GM19240 (cell line): ENCODE results near the gene DTNB.

ENCODE experiments used
- DNase-seq: peaks from one replicate; pipeline ENCODE4 v3.0.0; 2011; ENCODE audit warnings: low spot score; ENCODE audit not compliant: insufficient read length

DTNB gene

DNA sequence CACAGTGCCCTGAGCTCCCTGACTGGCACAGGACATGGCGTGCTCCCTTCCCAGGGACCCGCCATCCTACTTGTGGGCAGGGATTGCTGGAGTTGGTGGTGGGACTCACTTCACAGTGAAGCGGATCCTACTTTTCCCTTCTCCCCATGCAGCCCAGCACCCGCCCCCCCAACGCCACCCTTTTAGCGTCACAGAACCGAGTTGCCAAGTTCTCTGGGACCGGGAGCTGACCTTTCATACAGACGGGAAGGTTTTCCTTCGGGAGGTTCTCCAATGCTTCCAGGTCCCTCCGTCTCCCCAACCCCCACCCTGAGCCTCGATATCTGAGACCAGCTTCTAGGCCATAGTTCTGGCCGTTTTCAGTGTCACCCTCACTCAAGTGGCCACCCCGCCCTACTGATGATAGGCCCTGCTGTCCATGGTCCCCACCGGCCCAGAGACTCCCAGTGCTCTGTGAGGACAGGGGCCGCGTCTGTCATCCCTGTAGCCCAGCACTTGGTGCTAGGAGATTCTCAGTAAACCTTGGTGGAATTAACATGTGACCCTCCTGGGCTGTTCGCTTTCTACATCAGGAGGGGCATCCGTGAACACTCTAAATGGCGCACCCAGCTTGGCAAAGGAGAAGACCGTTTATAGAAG, 330.1 kb downstream of the DTNB start:
- no peak for DNase-seq

DNA sequence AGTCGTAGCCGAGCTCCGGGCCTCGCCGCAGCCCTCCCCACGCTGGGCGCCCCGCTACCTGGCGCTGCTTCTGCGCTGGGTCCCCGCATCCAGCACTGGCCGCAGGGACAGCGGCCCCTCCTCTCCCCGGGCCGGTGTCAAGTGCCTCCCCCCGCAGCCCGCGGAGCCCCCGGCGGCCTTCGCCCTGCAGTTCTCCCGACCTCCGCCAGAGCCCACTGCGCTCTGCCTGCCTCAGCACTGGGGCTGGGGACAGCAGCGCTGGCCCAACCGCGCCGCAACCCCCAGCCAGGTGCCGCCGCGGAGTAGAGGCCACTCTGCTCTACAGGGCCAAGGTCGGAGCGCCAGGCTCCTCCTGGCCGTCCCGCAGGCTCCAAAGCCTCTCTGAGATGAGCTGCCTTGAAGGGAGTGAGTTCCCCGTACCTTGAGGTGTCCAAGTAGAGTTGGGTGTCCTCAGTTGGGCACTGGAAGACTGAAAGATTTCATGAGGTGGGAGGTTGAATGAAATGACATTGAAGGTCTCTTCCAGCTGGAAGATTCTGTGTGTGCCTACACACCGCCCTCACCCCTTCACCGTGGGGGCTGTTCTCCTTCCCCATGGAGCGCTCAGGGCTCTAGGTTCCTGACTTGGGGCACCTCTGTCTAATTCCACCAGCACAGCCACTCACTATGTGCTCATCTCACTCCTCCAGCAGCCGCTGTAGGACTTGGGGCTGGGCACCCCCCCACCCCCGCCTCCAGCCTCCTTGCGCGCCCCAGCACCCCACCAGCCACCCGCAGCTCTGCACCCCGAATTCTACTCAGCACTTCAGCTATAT, 330.8 kb downstream of the DTNB start:
- DNase-seq, result peak; percentile 86

DNA sequence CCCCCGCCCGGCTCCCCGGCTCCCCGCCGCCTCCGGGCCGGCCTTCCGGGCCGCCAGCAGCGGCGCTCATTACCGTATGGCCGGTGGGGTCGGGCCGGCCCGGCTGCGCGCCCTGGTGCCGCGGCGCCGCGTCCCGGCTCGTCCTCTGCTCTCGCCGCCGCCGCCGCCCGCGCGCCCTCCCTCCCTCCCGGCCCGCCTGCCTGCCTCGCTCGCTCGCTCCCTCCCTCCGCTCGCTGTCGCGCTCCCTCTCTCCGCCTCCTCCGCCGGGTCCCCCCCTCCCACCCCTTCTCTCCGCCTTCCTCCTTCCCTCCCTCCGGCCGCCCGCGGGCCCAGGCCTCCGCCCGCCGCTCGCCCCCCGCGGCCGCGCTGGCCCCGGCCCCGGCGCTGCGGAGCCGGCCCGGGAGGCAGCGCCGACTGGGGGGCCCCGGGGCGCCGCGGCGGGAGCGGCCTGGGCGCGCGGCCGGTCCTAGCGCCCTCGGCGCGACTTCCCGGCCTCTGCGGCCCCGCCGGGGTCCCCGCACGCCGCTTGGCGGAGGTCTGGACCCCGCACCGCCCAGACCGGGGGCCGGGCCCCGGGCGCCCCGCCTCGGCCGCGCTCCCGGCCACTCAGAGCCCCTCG, 331.5 kb downstream of the DTNB start, which contains the start of gene DNMT3A:
Gene DNMT3A, minus strand, starts transcription at position 173 of the 619 bp plus-strand sequence. CDS start 27,941 bp downstream, outside the sequence.
- DNase-seq, result peak; percentile 64

DNA sequence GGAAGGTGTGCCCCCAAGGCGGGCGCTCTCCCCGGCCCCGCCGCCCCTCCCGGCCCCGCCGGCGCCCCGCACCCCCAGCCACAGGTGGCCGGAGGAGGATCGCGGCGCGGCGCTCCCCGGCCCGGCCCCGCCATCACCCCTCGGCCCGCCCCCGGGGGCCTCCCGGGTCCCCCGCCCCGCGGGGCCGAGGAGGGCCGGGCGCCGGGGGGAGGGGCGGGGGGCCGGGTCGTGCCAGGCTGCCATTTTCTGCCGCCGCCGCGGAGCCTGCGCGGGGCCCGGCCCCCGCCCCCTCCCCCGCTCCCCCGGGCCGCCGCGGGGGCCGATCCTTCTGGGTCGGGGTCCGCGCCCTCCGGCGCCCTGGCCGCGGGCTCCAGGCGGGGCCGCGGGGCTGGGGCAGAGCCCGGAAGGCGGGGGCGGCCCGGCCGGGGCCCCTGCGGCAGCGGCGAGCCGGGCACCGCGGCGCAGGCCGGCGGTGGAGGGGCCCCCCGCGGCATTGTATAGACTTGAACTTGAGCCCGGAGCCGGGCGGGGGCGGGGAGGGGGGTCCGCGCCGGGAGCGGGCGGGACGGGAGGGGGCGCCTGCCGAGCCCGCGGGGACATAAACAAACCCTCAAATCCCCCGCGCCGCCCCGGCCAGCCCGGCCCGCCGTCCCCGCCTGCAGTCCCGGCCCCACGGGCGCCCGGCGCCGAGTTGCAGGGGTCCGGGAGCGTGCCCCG, 332.2 kb downstream of the DTNB start:
- peak; percentile 54 for DNase-seq

DNA sequence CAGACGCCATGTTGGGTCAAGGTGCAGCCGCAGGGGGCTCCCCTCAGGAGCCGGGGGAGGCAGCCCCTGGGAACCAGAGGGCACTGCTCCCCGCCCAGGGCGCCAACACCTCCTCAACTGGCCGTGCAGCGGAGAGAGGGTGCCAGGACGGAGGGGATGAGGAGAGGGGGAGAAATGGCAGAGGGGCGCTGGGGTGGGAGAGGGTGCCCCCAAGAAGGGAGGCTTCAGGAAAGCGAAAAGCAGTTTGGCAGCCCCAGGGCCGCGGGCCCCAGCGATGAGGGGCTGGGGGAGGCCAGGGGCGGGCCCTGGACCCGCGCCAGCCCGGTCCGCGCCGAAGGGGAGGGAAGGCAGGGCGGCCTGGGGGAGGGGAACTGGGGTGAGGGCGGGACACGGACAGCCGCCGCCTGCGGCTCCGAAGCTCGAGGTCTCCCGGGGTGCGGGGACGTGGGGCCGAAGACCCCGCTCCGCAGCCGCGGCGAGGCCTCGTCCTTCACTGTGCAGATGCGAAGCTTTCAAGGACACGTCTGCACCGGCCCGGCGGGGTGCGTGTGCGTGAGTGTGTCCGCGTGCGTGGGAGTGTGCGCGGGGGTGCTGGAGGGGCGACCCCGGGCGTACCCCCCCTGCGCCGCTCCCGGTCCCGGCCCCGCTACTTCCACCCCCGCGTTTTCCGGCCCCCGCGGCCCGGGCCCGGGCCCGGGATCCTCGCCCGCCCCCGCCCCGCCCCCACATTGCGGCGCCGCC, 333.0 kb downstream of the DTNB start:
- no peak for DNase-seq

DNA sequence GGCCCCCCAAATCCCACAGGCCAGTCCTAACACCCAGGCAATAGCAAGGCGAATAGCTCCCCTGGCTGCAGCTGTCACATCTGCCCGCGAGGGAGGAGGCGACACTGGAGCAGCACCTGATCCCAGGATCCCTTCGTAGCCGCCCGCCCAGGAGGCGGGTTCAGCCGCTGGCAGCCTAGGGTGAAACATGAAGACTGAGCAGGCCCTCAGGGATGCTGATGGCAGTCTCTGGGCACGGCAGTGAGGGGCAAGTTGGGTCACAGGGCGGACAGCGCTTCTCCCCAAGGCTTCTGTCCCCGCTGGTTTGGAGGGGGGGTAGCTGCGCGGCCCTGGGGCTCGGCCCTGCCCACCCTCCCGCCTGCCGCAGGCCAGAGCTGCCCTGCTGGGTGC, 333.6 kb downstream of the DTNB start:
- DNase-seq, result no peak

DNA sequence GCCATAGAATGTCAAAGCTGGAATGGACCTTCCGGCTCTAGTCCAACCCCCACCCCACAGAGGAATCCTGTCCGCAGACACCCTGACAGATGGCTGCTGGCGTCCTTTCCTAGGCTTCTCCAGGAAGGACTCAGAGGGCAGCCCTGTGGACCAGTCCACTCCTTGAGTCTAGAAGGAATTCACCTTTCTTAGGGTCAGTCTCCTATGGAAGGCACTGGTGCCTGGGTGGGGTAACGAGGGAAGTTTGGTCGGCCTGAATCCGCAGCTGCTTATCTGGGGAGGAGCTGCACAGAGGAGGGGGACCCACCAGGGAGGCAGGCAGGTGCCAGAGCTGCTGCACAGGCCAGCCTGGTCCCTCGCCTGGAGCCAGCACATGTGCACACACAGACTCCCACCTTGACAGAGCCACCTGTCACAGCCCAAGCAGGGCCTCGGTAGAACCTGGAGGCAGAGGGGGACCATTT, 334.1 kb downstream of the DTNB start:
- no peak for DNase-seq

DNA sequence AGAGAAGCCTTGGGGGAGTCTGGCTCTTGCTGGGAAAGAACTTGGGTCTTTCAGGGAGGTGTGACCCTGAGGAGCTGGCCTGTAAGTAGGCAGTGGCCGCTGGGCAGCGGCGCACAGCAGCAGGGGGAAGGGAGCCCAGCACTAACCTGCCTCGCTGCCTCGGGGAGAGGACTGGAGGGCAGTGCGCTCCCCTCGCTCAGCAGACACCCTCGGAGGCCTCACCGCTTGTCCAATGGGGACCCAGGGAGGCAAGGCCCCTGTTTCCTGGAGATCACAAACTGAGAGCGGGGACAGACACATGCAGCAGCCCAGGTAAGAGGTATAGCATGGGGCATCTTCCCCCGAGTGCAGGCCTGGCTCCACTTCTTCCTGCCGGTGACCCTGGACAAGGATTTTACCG, 335.0 kb downstream of the DTNB start:
- DNase-seq, result no peak

DNA sequence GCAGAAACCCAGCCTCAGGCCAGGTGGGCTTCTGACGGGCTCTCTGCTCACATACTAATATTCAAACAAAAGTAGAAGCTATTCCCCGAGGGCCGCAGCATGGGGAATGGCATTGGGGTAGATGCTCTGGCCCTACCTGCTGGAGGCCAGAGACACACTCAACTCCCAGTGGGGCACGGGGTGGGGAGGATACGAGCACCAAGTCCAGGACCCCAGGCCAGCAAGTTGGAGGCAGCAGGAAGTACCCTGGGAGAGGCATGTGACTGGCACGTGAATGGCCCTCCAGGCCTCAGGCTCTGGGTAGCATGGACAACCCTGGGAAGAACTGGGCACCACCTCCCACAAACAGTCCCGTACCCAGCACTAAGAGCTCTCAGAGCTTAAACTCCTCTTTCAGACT, 335.5 kb downstream of the DTNB start:
- DNase-seq, result no peak

DNA sequence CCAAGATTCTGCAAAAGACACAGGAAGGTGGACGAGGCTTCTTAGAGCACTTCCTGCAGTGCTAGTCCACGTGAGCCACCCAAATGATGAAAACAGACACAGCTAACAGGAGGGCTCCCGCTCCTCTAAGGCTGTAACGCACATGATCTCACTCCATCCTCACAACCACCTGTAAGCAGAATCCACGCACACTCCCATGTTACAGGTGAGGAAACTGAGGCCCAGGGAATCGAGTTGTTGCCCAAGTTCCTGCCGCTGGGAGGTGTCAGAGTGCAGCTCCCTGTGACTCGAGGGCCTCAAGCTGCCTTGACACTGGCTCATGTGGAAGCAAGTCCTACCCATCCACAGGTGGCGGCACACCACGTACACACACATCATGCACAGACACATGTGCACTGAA, 336.1 kb downstream of the DTNB start:
- no peak for DNase-seq

DNA sequence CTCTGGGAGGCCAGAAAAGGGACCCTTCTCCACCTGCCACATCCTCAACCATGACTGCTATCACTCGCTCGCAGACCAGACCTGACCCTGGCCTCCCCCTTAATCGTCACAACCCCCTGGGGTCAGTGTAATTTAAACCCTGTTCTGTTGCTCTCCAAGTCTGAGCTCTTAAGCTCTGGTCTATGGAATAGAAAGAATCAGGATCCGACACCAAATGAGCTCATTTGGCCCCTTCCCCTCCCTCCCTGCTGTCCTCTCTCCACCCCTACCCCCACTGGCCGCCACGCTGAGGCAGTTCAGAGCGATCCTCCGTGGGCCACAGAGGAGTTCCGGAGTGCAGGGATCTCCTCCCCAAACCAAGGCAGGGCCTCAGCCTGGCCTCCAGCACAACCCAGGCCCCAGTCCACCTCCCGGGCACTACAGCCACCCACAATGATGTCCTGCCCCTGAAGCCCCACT, 337.0 kb downstream of the DTNB start:
- DNase-seq, result no peak

DNA sequence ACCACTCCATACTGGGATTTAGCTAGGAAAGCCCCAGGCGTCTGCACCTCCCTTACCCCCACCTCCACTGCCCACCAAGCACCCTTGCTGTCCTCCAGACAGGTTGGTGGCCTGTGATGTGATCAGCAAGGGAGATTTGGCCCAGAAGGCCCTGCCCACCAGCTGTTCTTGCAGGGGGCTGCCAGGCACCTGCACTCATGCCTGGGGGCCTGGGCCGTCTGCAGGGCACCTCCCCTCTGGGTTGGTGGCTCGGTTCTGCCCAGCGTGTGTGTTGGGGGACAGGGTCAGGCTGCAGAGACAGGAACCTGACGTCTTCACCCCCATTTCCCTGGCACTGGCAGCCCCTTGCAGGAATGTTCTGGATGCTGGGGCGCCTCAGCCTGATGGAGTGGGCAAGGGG, 337.4 kb downstream of the DTNB start:
- DNase-seq, result no peak

DNA sequence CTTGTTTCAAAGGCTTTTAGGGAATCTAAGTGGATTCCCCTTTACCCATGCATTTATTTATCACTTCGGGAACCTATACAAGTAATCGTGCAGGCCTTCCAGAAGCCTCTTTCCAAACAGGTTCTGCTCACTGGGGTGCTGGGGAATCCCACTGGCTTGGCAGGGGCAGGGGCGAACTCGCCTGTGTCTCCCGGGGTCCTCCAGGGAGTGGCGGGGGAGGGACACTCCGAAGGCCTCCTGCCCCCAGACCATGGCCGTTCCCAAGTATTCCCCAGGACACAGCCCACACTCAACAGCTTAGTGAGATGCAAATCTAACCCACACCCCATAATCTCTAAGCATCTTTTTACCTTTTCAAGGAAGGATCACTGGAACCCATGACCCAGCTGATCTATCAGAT, 338.2 kb downstream of the DTNB start:
- DNase-seq, result no peak

DNA sequence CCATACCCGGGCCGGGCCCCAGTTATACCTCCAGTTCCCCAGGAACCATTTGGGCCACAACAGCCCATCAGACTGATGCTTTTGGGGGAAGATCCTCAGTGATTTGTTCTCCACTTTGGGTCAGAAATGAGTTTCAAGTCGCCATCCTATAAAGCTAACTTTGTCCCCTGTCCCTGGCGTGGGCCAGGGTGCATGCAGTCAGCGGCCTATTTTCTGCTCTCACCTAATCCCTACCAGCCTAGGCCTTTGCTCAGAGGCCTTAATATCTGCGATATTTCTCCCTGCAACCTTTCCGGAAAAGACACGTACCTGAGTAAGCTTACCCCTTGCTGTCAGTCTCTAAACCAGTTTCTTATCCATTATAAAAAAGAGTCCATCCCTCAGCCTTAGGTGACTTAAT, 338.9 kb downstream of the DTNB start:
- DNase-seq, result no peak

DNA sequence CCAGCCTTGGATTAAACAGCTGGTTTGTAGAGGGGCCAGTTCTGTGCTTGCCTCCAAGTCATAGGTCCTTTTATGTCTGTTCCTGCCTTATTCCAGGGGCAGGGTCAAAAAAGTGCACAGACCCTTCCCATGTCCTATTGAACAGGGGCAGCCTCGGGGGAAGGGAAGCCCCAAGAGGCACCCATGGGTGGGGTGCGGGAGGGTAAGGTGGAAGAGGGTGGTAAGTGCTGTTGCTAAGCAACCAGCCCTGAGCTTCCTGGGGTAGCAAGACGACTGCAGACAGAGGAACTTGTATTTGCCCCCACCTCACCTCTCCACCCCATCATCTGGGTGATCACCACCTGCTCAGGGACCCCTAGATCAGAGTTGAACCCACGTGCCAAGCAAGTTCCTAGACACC, 339.4 kb downstream of the DTNB start:
- DNase-seq, result no peak

DNA sequence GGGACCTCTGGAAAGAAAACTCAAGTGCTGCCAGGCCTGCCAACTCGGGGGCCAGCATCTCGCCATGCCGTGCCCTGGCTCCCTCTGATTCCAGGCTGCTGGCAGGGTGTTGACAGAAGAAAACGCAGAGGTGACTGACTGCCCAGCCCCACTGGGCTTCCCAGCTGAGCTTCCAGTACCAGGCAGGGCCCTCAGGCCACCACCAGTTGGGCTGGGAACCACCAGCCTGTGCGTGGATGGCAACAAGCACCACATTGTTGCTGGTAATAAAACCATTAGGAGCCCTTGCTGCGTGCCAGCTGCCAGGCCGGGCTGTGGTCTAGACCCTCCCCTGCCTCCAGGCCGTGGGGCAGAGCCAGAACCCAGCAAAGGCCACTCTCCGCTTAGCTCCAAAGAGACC, 340.8 kb downstream of the DTNB start:
- DNase-seq, result no peak

DNA sequence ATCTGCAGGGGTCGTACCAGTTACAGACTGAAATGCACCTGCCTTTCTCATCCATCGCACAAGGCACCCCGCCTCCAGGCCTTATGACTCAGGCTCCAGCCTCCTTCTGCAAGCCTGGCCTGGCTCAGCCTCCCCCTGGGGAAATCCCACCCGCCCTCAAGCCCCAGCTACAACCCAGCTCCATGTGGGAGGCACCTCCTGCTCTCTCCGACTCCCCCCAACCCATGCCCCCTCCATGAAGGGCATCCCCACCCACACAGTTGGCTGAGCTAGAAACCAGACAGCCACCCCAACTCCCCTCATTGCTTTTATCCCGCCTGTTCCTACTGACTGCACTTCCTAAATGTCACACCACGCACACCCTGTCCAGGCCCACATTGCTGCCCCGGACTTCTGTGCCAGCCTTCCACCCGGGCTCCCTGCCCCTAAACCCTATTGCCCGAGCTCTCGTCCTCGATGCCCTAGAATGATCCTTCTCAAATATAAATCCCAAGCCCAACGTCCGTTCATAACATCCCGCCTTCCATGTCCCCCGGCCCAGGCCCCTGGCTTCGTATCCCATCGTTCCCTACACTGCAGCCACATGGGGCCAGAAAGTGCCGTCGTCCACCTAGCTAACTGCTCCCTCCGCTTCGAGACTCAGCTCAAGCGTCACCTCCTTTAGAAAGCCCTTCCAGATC, 341.6 kb downstream of the DTNB start:
- DNase-seq, result no peak

DNA sequence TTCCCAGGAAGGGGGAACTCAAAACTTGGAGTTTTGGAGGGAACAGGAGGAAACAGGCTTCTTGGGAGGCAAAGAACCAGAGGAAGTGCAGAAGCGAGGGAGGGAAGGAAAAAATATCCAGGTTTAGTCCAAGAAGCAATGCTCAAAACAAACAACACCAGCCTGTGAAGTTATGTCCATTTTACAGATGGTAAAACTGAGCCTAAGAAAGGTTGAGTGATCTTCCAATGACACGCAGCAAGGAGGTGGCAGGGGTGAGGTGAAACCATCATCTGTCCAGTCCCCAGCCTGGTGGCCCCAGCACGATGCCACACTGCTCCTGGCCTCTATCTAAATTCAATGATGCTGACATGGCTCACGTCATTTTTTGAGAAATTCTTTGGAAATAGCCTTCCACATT, 342.4 kb downstream of the DTNB start:
- no peak for DNase-seq

DNA sequence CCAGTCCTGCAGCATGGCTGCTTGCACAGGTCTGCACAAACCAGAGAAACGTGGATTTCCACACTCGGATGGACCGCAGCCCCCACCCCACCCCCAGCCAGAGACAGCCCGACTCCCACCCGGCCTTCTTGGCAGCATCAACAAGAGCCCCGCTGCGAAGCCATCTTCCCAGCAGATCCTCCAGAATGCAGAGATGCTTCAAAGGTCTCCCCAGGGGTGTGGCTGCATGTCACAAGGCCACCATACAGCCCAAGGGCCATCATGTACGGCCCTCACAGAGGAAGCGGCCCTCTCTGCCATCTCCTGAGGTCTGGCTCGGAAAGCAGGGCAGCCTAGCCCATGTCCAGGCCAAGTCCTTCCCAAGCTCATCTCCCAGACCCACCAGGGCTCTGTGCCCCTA, 343.1 kb downstream of the DTNB start:
- DNase-seq, result no peak
